Pancreas (tissue), 10 donors: Measurements from ENCODE around the gene KLF15. TPM values are rescaled to one million over a fixed set of nuclear protein-coding genes. Genes with fewer than 3 reads are reported as not detected.
A peak's percentile ranks its signal among the peaks of the same experiment; 100 is the strongest.

Experiments
- ATAC-seq, 4 donors: fragments of 200-7000 bp; cut with Tn5 transposase; one replicate each; pipeline versions ENCODE4 v1.8.0 to v1.9.1; 2020; ENCODE audit warnings: mild to moderate bottlenecking in 4 of 4, moderate library complexity in 4 of 4
- DNase-seq, 6 donors: peaks; one replicate each; pipeline ENCODE4 v3.0.0-alpha.2; 2020
- FAIRE-seq: peaks from 2 replicates; lab custom pipeline; 2012; peaks lifted over from hg19 to GRCh38; lab: Jason Lieb, UNC
- H3K27ac ChIP-seq, 4 donors: fragments of 200-600 bp; sonication (generic); 1 replicate in 3 of 4; 2 replicates in 1 of 4; pipeline versions ENCODE4 v1.5.0 to v1.8.0; 2020
- H3K27me3 ChIP-seq, 4 donors: fragments of 200-600 bp; one replicate each; pipeline ENCODE4 v1.8.0; 2021
- H3K36me3 ChIP-seq, 3 donors: fragments of 200-600 bp; sonication (generic) in 1 of 3; one replicate each; pipeline versions ENCODE4 v1.5.0 to v1.8.0; 2020 to 2021
- H3K4me1 ChIP-seq, 3 donors: fragments of 200-600 bp; one replicate each; pipeline ENCODE4 v1.8.0; 2021
- H3K4me3 ChIP-seq, 4 donors: fragments of 200-600 bp; sonication (generic) in 2 of 4; one replicate each; pipeline versions ENCODE4 v1.5.0 to v1.8.0; 2020 to 2021
- H3K9me3 ChIP-seq, 4 donors: fragments of 200-600 bp; one replicate each; pipeline ENCODE4 v1.8.0; 2021
- CTCF ChIP-seq, 4 donors: fragments of 200-600 bp; sonication (generic) in 3 of 4; IDR thresholded peaks; one replicate each; pipeline versions ENCODE4 v1.5.0 to v1.8.0; 2021; ENCODE audit warnings: antibody characterized with exemption in 4 of 4
- WGBS, 2 donors: extraction: QIAGEN DNeasy Blood & Tissue Kit; methylation state at CpG; one replicate each; pipeline ENCODE4 v1.1.7; 2013; 5-methylcytosine and 5-hydroxymethylcytosine counted together
- intact Hi-C, 3 donors: fragments of 100-400 bp; cut with DNase I; formaldehyde crosslinking; loops; one replicate each; pipeline versions ENCODE4 v1.11.1 to v1.14.2; 2022
- polyA plus RNA-seq, 2 donors: library from polyadenylated mRNA; stranded (reverse); fragments of 200-250 nt; gene quantifications; one replicate each; pipeline ENCODE4 v1.2.3, GENCODE V29; 2013
- total RNA-seq, 6 donors: library from RNA; stranded (reverse); fragmentation: NEBNext Ultra II Directional in 4 of 6; extraction: Animal tissue kit (Norgen Biotek cat#: 25700) in 4 of 6; gene quantifications; one replicate each; pipeline versions ENCODE4 v1.2.1 to v1.2.4, GENCODE V29; 2021 to 2023
- donor health status: healthy with polysubstance abuse.
- donor health status: DM: no; HTN: no; CAD: no; lungs with moderate emphysema.
- donor health status: DM: no; HTN: no; CAD: no.
- donor health status: control.
- donor health status: control.
- donor health status: Bipolar disorder and iron deficiency.
- donor health status: DM: yes; HTN: yes; CAD: no.
- donor health status: DM: no; HTN: no; CAD: no.
- donor health status: DM: no; HTN: no; CAD: no.
- donor health status: DM: yes; HTN: yes; CAD: no.

KLF15 gene
- total and polyA plus RNA-seq, 8 donors = 11.3 to 38.3 (median 26.8) TPM

DNA sequence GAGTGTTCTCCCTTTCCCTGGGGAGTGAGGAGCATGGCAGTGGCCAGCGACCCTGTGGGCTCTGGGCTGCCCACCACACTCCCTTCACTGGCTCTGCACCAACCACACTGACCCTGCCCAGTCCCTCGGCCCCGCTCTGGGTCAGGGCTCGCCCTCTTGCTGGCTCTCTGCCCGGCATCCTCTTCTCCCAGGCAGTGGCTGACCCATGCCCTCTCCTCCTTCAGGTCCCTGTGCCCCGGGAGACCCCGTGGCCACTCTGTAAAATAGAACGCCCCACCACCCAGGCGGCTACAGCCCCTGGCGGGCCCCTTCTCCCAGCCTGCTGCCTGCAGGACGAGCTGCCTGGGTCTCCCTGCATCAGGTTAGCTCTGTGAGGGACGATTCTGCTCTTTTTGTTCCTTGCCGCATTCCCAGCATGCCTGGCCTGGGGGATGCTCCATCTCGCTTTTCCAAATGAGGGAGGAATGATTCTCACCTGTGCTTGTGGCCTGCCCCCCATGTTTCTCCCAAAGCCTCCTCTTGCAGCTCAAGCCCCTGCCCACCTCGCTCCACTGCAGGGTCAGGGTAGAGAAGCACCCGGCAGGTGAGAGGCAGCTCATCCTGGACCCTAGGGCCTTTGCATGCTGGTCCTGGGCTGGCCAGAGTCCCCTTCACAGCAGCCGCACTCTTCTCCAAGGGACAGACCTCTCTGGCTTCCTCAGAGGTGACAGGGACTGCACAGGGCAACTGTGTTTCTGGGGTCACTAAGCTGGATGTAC lies 23.0 kb upstream of the KLF15 start:
- intact Hi-C loops = no loop called here
- WGBS, 2 donors = 77 to 85% methylated on average over 16 to 17 of the region's 17 CpGs

DNA sequence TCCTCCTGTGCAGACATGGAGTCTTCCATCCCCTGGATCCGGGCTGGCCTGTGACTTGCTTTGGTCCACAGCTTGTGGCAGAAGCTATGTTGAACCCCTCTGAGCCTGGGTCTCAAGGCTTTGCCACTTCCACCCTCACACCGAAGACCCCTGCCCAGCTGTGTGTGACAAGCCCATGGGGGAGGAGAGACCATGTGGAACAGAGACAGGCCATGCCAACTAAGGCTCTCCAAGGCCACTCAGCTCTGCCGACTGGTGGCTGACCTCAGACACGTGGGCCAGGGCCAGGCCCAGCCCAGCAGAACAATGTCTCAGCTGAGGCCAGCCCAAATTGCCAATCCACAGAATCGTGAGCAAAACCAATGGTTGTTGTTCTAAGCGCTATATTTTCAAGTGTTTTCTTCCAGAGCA lies 21.1 kb upstream of the KLF15 start:
- Histone ChIP-seq H3K4me1 (no peaks in the 10 kb centered on the region), H3K36me3 (no peaks in the 10 kb centered on the region), H3K27ac (no peak overlapping the region), H3K4me3 (no peak overlapping the region), H3K27me3 (no peaks in the 10 kb centered on the region), H3K9me3 (no peaks in the 10 kb centered on the region)
- FAIRE-seq (no peak), ATAC-seq (peak in 2 of 4 donors; percentile 59 to 73), DNase-seq (peak in 1 of 6 donors; percentile 49)
- 60 to 61% methylated on average over 6 of the region's 6 CpGs for WGBS, 2 donors
- intact Hi-C loops = no loop called here
- no peak for TF ChIP-seq CTCF (IDR thresholded peaks at IDR 0.05)

More for the DNA sequence above, 23.0 kb upstream of the KLF15 start:
- TF ChIP-seq CTCF (IDR thresholded peaks at IDR 0.05) = no peak
- no peak for ATAC-seq
- DNase-seq = peak in 2 of 6 donors; percentile 46 to 52
- Histone ChIP-seq H3K9me3 (no peaks in the 10 kb centered on the region), H3K27me3 (no peaks in the 10 kb centered on the region), H3K36me3 (no peaks in the 10 kb centered on the region), H3K4me1 (no peaks in the 10 kb centered on the region), H3K27ac (no peak overlapping the region), H3K4me3 (no peak overlapping the region)
- FAIRE-seq = no peak

- Histone ChIP-seq H3K27ac (no peak overlapping the region), H3K4me3 (no peak overlapping the region), H3K4me1 (no peaks in the 10 kb centered on the region), H3K27me3 (no peaks in the 10 kb centered on the region), H3K9me3 (no peaks in the 10 kb centered on the region), H3K36me3 (no peaks in the 10 kb centered on the region)
- ATAC-seq (no peak), DNase-seq (peak in 1 of 6 donors; percentile 23), FAIRE-seq (no peak)
- WGBS, 2 donors = 93 to 96% methylated on average over 3 of the region's 3 CpGs
- no peak for TF ChIP-seq CTCF (IDR thresholded peaks at IDR 0.05)
- intact Hi-C loops = no loop called here
Measured at GRCh38 chr3:126377211-126377610, 20.0 kb upstream of the KLF15 start.

DNA sequence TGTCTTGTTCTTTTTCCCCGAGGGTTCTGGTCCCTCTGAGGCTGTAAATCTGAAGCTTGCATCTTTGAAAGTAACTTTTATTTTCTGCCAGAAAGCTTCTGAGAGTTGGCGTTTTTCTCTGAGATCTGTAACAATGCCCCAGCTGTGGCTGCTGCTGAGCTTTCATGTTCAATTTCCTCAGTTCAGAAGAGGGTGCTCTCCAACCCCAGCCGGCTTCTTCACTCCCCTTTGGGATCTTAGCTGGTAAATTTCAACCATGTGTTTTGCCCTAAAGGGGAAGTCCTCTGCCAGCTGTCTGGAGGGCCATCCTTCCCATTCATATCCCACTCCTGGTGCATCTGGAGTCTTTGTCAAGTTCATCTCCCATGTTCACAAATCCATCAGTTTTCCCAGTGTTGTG lies 19.2 kb upstream of the KLF15 start:
- ATAC-seq (no peak), FAIRE-seq (no peak), DNase-seq (no peak)
- intact Hi-C loops = no loop called here
- no peak overlapping the region for H3K27ac ChIP-seq
- H3K27me3 ChIP-seq = no peaks in the 10 kb centered on the region
- H3K4me3 ChIP-seq = no peak overlapping the region
- no peaks in the 10 kb centered on the region for H3K36me3 ChIP-seq
- TF ChIP-seq CTCF (IDR thresholded peaks at IDR 0.05) = no peak
- 50 to 53% methylated on average over 3 of the region's 3 CpGs for WGBS, 2 donors
- no peaks in the 10 kb centered on the region for H3K9me3 ChIP-seq
- no peaks in the 10 kb centered on the region for H3K4me1 ChIP-seq

DNA sequence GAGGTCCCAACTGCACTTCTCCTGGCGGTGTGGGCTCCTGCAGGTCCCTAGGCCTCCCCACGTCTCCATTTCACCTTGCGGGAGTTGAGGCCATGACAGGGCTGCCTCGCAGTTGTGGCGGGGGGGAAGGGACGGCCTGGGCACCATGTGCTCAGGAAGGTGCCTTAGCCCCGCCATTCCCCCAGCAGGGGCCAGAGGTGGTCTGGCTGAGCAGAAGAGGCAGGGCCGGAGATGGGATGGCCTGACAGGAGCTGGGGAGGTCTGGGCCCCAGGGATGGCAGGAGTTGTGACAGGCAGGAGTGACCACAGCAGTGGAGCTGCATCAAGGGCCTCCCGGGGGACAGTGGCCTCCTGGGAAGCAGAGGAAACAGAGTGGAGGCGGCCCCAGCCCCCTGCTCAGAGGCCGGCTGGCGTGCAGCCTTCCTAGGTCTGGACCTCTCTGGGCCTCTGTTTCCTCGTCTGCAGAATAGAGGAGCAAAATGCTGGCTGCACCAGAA lies 18.7 kb upstream of the KLF15 start:
- ATAC-seq = no peak
- H3K9me3 ChIP-seq = no peaks in the 10 kb centered on the region
- no peaks in the 10 kb centered on the region for H3K27me3 ChIP-seq
- no peaks in the 10 kb centered on the region for H3K4me1 ChIP-seq
- no peak overlapping the region for H3K4me3 ChIP-seq
- intact Hi-C loops = no loop called here
- H3K27ac ChIP-seq = no peak overlapping the region
- no peak for FAIRE-seq
- peak in 1 of 6 donors; percentile 39 for DNase-seq
- TF ChIP-seq CTCF (IDR thresholded peaks at IDR 0.05) = no peak
- H3K36me3 ChIP-seq = no peaks in the 10 kb centered on the region
- WGBS, 2 donors = 88 to 92% methylated on average over 11 to 13 of the region's 13 CpGs
